NCI-H526 (cell line): ENCODE results near the gene PHF24.
"Not testable (repeated sequence)": the region's sequence is repeated elsewhere in the genome, so short reads cannot be mapped to it uniquely, and the experiment has no call there.

Experiments
- DNase-seq, 2 experiments: peaks; one replicate each; lab custom pipeline; 2025; lab: John Stamatoyannopoulos, UW

PHF24 gene

DNA sequence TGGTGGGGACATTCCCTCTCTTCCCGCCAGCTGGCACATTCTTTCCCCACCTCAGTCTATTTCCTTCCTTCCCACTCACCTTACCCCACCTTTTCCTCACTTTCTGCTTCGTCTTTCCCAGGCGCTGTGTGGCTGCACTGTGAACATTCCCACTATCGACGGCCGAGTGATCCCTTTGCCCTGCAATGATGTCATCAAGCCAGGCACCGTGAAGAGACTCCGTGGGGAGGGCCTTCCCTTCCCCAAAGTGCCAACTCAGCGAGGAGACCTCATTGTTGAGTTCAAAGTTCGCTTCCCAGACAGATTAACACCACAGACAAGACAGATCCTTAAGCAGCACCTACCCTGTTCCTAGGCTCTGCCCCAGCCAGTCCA is 38.8 kb downstream of the PHF24 start:
- no peak for DNase-seq

DNA sequence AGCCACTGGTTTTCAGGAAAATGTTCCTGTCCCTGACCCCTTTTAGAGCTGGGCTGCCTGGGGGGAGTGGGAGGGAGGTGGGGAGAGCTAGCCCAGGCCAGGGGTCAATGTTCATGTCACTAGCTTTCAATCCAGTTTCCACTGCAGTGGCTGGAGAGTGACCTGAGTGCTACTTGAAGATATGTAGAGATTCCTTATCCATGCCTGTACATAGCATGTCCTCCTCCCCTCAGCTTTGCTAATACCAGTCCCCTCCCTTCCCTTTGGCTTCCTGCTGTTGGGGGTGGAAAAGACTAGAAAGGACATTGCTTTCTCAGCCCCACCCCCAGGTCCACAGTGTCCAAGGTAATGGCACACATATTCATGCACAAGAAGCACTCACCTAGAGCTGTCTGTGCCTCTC is 39.3 kb downstream of the PHF24 start:
- DNase-seq = no peak

DNA sequence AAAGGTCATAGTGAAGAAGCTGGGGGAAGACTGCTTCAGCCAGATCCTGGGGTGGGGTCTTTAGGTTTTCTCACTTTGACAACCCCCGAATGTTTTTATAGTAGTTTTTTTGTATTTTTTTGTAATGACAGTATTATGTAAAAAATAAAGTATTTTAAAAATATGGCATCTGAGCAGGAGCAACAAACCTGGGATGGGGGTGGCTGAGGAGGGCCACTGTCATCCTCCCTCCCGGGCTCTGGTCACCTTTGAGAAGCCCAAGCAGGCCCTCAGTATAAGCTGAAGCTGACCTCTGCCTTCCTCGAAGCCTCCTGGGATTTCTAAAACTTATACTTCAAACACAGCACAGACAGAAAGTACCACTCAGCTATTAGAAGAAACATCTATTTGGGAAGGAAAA is 40.2 kb downstream of the PHF24 start:
- no peak for DNase-seq

DNA sequence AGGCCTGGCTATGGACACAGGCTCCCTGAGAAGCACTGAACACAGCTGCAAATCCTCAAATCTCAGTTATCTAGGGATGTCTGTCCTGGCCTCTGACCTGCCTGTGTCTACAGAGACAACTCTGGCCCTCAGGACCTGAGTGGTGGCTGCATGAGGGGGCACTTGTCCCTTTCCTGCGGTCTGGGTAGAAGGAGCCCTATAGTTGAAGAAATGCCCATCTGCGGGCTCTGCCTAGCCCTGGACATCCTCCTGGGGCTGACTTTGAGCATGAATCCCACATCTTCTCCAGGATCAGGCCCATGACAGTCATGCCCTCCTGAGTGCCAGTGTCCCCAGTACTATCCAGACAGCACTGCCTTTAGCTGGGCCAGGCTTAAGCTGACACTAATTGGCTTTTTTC is 41.5 kb downstream of the PHF24 start:
- DNase-seq = no peak

DNA sequence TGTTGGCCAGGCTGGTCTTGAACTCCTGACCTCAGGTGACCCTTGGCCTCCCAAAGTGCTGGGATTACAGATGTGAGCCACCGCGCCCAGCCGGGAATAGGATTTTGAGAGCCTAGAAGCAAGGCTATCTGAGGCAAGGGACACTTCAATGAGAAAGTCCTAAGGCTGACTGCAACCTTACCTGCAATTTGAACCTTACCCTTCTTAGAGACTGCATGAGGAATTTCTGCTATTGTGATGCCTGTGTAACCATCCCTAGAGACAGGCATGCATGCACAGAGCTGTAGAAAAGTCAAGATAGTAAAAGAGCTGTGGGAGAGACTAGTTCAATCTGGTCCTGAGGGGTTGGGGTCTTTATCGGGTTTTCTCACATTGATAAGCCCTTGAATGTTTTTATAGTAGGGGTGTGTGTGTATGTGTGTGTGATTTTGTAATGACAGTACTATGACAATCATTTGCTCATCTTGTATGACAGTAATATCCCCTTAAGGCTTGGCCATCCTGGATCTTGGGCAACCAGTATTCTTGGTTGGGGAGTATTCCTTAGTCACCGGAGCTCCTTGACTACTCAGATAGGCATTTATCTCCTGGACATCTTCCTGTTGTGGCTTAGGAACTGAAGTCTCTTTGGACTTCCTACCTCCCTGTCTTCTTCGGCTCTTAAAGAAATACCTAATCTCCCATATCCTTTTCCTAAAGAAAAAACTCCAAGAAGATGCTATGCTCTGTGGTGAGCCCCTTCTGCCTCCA is 42.6 kb downstream of the PHF24 start:
- DNase-seq = no peak

DNA sequence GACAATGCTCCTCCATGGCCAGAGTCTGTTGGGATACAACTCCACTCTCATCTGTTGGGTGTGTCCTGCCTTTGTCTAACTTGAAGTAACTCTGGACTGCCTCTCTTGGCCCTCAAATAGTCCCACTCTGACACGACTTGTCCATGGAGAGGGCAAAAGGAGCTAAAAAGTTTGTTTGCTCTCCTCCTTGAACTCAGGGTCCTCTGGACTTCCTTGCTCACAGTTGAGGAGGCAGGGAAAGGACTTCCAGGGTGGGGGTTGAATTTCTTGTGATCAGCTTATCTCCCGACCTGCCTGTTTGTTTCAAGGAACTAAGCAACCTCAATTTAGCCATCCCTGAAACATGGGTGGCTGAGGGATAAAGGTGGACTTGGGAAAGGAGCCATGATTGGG is 43.2 kb downstream of the PHF24 start:
- no peak for DNase-seq

DNA sequence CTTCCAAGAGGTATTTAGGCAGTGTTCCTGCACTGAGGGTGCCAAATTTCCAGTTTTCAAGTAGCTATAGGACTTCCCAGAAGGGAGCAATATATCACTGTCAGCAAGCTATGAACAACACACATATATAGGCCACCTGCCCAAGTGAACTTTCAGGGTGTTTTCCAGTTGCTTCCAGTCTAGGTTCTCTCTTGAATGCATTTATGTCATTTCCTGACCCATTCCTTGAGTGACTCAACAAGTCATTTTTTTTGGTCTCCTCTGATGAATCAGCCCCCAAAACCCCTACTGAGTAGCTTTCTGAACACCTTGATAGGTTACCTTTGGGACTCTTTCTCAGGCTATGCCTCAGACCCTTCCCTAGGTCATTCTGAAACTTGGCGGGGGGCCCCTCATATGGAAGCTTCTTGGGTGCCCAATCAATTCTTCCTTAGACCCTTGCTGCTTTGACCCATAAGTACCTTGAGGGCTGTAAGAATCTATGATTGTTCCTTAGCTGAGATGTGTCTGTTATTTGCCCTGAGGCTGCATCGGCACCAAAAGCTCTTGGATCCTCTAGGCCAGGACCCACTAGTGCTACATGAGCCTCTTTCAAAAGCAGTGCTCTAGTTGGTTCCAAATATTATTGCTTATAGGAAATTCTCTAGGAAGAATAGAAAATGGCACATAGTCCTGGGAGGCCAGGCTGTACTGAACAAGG is 43.9 kb downstream of the PHF24 start:
- no peak for DNase-seq

DNA sequence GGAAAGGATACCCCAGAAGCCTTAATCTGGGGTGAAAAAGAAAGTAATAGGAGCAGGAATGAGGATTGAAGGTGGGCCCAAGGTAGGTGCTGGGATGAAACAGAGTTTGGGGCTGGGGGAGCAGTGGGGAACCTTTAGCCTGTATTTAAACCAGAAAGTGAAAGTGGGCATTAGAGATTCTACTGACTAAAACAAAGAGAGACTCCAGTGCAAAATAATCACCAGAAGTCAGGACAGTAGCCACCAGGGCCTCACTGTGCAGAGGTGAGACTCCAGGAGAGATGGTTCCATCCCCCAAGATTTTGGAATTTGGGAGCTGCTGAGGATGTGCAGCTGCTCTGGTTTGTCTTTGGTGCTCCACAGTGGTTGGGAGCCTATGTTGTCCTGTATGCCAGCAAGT is 44.5 kb downstream of the PHF24 start:
- no peak for DNase-seq

DNA sequence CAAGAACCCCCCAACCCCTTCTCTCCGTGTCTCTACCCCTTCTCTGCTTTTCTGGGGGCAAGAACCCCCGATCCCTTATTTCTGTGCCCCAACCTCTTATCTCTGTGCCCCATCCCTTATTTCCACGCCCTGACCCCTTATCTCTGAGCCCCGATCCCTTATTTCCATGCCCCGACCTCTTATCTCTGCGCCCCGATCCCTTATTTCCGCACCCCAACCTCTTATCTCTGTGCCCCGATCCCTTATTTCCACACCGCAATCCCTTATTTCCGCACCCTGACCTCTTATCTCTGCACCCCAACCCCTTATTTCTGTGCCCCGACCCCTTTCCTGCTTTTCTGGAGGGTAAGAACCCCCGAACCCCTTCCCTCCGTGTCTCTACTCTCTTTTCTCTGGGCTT is 46.2 kb downstream of the PHF24 start:
- not testable (repeated sequence) for DNase-seq

DNA sequence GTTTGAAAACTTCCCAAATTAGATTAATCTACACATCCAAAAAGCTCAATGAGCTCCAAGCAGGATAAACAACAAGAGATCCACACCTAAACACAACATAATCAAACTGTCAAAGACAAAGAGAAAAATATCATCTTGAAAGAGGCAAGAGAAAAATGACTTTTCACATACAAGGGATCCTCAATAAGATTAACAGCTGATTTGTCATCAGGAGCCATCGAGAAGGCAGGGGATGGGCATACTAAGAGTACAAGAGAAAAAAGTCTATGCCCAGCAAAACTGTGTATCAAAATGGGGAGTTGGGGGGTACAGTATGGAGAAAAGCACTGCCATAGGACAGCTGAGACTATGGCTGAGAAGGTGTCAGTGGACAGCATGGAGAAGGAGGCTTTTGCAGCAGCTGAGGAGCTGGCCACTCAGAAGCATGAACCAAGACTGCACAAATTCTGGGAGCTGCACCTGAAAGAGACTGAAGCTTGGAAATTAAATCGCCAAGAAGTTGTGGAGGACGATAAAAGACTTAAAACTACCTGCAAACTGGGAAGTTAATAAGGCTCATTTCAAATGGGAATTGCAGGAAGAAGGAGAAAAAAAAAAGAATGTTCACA is 52.4 kb downstream of the PHF24 start:
- DNase-seq = no peak

DNA sequence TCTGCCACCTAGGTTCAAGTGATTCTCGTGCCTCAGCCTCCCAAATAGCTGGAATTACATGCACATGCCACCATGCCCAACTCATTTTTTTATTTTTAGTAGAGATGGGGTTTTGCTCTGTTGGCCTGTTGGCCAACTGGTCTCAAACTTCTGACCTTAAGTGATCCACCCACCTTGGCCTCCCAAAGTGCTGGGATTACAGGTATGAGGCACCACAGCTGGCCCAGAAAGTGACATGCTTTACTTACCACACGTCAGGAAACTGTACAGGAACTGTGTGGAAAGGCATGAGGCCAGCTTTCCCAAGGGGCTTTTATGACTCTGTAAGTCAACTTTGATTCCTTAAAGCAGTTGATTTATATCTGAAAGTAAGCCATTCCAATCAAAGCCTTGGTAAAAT is 56.4 kb downstream of the PHF24 start:
- DNase-seq = no peak

DNA sequence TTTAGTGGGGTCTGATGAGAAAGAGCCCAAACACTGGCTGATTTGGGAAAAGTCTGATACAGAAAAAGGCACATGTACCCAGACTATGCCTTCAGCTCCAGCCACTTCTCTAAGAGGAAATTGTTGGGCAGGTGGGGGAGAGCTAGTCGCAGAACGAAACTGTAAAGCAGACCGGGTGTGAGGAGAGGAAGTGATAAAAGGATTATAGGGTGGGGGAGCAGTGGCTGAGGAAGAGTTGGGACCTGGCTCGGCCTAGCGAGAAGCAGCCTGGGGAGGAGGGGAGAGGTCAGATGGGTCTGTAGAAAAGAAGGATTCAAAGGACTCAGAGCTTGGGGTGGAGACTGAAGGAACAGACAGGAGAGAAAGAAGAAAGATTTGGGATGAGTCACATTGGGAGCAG is 65.4 kb downstream of the PHF24 start:
- not testable (repeated sequence) for DNase-seq

DNA sequence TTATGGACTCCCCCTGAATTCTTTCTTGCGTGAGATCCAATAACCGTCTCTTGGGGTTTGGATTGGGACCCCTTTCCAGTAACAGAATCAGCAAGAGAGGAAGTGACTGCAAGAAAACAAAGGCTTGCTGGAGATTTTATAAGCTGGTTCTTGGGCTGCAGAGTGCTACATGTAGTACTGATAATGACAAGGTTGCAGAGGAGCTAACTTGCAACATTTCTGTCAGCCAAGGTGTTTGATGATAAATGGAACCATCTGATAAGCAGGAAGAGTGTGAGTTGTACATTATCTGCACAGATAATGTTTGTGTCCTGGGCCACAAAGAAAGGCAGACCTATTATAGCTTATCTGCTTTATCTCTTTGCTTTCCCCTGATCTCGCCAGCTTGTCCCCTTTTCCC is 68.6 kb downstream of the PHF24 start:
- DNase-seq = no peak

DNA sequence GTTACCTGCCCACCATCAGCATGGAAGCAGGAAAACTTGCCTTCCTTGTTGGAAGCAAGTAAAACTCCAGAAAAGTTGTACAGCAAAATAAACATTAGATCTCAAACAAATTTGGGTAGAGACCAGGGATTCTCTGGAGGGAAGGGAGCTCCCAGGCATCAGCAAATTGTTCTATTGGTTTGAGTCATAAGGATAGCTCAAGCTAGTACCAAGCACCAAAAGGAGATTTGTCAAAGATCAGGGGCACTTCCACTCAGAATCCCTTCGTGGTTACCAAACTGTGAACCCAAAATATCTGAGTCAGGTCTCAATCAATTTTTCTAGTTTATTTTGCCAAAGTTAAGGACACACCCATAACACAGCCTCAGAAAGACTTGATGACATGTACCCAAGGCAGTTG is 69.3 kb downstream of the PHF24 start:
- no peak for DNase-seq

DNA sequence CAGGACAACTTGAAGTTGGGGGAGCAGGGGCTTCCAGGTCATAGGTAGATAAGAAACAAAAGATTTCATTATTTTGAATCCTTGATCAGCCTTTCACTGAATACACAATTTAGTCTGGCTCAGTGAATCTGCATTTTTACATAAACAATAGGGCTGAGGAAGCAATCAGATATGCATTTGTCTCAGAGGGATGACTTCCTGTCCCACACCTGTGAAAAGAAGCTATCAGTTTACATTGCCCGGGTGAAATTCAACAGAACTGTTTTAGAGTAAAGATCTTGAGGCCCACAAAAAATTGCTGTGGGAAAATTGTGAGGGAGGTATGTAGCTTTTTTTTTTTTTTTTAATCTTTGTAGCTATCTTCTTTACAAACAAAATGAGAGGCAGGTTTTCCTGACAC is 69.8 kb downstream of the PHF24 start:
- no peak for DNase-seq

DNA sequence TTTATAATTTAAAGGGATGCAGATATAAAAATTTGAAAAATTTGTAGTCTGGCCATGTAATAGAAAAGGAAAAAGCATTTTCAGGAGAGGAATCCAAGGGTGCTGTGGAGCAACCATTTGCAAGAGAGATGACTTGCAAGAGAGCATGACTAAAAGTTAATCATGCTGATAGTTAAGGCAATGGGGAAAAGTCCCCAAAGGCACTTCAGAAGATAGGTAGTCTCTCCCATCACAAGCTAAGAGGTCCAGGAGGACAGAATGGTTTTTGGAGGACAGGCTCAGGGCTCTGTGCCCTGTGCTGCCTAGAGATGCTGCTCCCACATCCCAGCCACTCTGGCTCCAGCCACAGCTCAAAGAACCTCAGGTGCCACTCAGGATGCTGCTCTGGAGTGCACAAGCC is 70.3 kb downstream of the PHF24 start:
- DNase-seq = no peak

DNA sequence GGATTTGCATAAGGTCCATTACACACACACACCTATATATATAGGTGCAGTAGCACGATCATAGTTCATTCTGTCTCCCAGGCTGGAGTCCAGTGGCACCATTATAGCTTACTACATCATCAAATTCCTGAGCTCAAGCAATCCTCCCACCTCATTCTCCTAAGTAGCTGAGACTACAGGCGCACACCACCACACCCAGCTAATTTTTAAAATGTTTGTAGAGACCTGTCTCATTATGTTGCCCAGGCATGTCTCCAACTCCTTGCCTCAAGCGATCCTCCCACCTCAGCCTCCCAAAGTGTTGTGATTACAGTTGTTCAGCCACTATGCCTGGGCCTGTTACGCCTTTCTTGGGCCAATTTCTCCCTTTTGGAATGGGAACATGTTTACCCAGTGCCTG is 71.2 kb downstream of the PHF24 start:
- no peak for DNase-seq

DNA sequence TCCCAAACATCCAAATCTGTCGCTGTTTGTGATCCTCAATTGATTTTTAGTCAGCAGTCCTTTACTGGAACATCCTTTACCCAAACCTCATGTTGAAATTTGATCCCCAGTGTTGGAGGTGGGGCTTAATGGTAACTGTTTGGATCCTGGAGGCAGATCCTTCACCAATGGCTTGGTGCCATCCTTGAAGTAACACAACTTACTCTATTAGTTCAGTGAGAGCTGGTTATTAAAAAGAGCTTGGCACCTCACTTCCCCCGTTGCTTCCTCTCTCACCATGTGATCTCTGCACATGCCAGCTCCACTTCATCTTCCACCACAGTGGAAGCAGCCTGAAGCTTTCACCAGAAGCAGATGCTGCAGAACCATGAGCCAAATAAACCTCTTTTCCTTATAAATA is 71.8 kb downstream of the PHF24 start:
- no peak for DNase-seq
